Panc1 (cell line): Measurements from ENCODE around the gene KRT2.

Source experiments
- POLR2AphosphoS5 ChIP-seq: IDR thresholded peaks from 2 replicates; pipeline ENCODE4 v1.6.1; 2012; ENCODE audit warnings: mild to moderate bottlenecking, low read depth, low read length, moderate library complexity
- SIN3A ChIP-seq: IDR thresholded peaks from 2 replicates; pipeline ENCODE4 v1.6.1; 2012; ENCODE audit warnings: low read depth, mild to moderate bottlenecking, low read length, moderate library complexity, borderline replicate concordance; ENCODE audit not compliant: insufficient read depth
- TCF7L2 ChIP-seq: IDR thresholded peaks from 2 replicates; pipeline ENCODE4 v1.6.1; 2011; ENCODE audit warnings: mild to moderate bottlenecking, low read depth, low read length, inconsistent platforms
- TF ChIP-seq, protein P1 (sequence below): fragments of 450-650 bp; IDR thresholded peaks from 2 replicates; pipeline ENCODE4 v1.5.1; 2017; ENCODE audit warnings: mild to moderate bottlenecking
- TF ChIP-seq, protein P2 (sequence below), 2 experiments: IDR thresholded peaks; 2 replicates each; pipeline ENCODE4 v1.6.1; 2011 to 2012; ENCODE audit warnings: low read depth in 2 of 2, control low read depth in 1 of 2, low read length in 1 of 2, mild to moderate bottlenecking in 1 of 2, moderate library complexity in 1 of 2; ENCODE audit not compliant: insufficient read depth in 1 of 2

DNA sequence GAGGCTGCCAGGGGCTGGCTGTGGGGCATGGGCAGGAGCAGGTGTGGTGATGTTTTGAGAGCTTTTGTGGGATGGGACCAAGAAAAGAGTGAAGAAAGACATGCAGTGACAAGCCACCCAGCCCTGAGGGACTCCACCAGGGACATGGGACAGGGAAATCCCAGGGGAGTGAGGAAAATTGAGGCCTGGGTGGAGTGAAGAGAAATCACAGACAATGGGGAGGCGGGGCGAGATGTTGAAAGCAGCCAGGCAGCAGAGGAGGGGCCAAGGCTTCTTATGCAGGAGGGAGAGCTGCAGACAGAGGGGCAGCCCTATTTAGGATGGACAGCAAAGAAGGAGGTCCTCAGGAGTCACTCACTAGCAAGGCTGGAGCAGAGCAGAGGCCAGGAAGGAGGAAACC is 32.4 kb upstream of the KRT2 start:
- TF ChIP-seq, protein P1, sequence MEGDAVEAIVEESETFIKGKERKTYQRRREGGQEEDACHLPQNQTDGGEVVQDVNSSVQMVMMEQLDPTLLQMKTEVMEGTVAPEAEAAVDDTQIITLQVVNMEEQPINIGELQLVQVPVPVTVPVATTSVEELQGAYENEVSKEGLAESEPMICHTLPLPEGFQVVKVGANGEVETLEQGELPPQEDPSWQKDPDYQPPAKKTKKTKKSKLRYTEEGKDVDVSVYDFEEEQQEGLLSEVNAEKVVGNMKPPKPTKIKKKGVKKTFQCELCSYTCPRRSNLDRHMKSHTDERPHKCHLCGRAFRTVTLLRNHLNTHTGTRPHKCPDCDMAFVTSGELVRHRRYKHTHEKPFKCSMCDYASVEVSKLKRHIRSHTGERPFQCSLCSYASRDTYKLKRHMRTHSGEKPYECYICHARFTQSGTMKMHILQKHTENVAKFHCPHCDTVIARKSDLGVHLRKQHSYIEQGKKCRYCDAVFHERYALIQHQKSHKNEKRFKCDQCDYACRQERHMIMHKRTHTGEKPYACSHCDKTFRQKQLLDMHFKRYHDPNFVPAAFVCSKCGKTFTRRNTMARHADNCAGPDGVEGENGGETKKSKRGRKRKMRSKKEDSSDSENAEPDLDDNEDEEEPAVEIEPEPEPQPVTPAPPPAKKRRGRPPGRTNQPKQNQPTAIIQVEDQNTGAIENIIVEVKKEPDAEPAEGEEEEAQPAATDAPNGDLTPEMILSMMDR, result no peak
- TF ChIP-seq POLR2AphosphoS5, result no peak
- TF ChIP-seq SIN3A, result no peak
- TF ChIP-seq, protein P2, sequence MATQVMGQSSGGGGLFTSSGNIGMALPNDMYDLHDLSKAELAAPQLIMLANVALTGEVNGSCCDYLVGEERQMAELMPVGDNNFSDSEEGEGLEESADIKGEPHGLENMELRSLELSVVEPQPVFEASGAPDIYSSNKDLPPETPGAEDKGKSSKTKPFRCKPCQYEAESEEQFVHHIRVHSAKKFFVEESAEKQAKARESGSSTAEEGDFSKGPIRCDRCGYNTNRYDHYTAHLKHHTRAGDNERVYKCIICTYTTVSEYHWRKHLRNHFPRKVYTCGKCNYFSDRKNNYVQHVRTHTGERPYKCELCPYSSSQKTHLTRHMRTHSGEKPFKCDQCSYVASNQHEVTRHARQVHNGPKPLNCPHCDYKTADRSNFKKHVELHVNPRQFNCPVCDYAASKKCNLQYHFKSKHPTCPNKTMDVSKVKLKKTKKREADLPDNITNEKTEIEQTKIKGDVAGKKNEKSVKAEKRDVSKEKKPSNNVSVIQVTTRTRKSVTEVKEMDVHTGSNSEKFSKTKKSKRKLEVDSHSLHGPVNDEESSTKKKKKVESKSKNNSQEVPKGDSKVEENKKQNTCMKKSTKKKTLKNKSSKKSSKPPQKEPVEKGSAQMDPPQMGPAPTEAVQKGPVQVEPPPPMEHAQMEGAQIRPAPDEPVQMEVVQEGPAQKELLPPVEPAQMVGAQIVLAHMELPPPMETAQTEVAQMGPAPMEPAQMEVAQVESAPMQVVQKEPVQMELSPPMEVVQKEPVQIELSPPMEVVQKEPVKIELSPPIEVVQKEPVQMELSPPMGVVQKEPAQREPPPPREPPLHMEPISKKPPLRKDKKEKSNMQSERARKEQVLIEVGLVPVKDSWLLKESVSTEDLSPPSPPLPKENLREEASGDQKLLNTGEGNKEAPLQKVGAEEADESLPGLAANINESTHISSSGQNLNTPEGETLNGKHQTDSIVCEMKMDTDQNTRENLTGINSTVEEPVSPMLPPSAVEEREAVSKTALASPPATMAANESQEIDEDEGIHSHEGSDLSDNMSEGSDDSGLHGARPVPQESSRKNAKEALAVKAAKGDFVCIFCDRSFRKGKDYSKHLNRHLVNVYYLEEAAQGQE (IDR thresholded peaks at IDR 0.05; ENCODE audit: insufficient read depth in 1 of 2, low read depth in 2 of 2, low read length in 1 of 2), result no peak
- TF ChIP-seq TCF7L2, result no peak
